Uterus (tissue), 2 donors: Measurements from ENCODE around the gene AGFG1.

Experiments used
- CTCF ChIP-seq, 4 experiments: fragments of 200-600 bp in 2 of 4; fragments of 450-650 bp in 2 of 4; sonication (generic) in 2 of 4; IDR thresholded peaks; one replicate each; pipeline ENCODE4 v1.5.1; 2016 to 2019; ENCODE audit warnings: antibody characterized with exemption in 4 of 4, mild to moderate bottlenecking in 2 of 4, moderate library complexity in 1 of 4
- POLR2A ChIP-seq, 2 donors: fragments of 450-650 bp; IDR thresholded peaks; one replicate each; pipeline ENCODE4 v1.6.1; 2016; ENCODE audit warnings: antibody characterized with exemption in 2 of 2, mild to moderate bottlenecking in 1 of 2, moderate library complexity in 1 of 2

GRCh38 chr2:227472265-227473121 is 537 bp downstream of the AGFG1 start:
- no peak for TF ChIP-seq CTCF (IDR thresholded peaks at IDR 0.05)
- TF ChIP-seq POLR2A (IDR thresholded peaks at IDR 0.05) = no peak
